HG03060 (cell line): ENCODE results near the gene SSX2IP.
"Not testable (repeated sequence)": the region's sequence is repeated elsewhere in the genome, so short reads cannot be mapped to it uniquely, and the experiment has no call there.

Experiments used
- ATAC-seq: cut with Tn5 transposase; IDR thresholded peaks from one replicate; pipeline ENCODE4 v1.9.1; 2021; ENCODE audit warnings: low read depth, moderate number of reproducible peaks; ENCODE audit not compliant: unreplicated experiment

The SSX2IP gene

GRCh38 chr1:84620720-84621313 lies 69.4 kb downstream of the SSX2IP start:
- peak; percentile 83 for ATAC-seq

GRCh38 chr1:84619383-84620102 lies 70.7 kb downstream of the SSX2IP start:
- no peak for ATAC-seq

GRCh38 chr1:84617349-84617748 lies 72.9 kb downstream of the SSX2IP start:
- no peak for ATAC-seq

- ATAC-seq: no peak
Observed at GRCh38 chr1:84615790-84616189, 74.5 kb downstream of the SSX2IP start.

- no peak for ATAC-seq
Observed at GRCh38 chr1:84613887-84614286, 76.4 kb downstream of the SSX2IP start.

- no peak for ATAC-seq
Observed at GRCh38 chr1:84613026-84613425, 77.2 kb downstream of the SSX2IP start.

GRCh38 chr1:84611796-84612195 lies 78.5 kb downstream of the SSX2IP start:
- ATAC-seq: no peak

GRCh38 chr1:84611091-84611490 lies 79.2 kb downstream of the SSX2IP start:
- no peak for ATAC-seq

GRCh38 chr1:84606977-84607376 lies 83.3 kb downstream of the SSX2IP start:
- ATAC-seq: no peak

GRCh38 chr1:84605157-84605556 lies 85.1 kb downstream of the SSX2IP start:
- ATAC-seq: no peak

GRCh38 chr1:84603941-84604830 lies 86.1 kb downstream of the SSX2IP start:
- ATAC-seq: no peak

- no peak for ATAC-seq
Observed at GRCh38 chr1:84603223-84603622, 87.0 kb downstream of the SSX2IP start.

GRCh38 chr1:84600796-84601195 lies 89.5 kb downstream of the SSX2IP start:
- ATAC-seq: no peak

- peak; percentile 72 for ATAC-seq
Observed at GRCh38 chr1:84598846-84599741, 91.2 kb downstream of the SSX2IP start.

- no peak for ATAC-seq
Observed at GRCh38 chr1:84598418-84598817, 91.8 kb downstream of the SSX2IP start.

GRCh38 chr1:84597011-84597410 lies 93.2 kb downstream of the SSX2IP start:
- no peak for ATAC-seq

- ATAC-seq: not testable (repeated sequence)
Observed at GRCh38 chr1:84594959-84595358, 95.3 kb downstream of the SSX2IP start.
